Activated naive CD4-positive, alpha-beta T cell treated with anti-CD3 and anti-CD28 coated beads, Interleukin-2, amount 10 ng/mL, durations not matched to agents 7 days and 5 days (primary cell): ENCODE measurements around the gene ITGA11.
"Not testable (repeated sequence)": the region's sequence is repeated elsewhere in the genome, so short reads cannot be mapped to it uniquely, and the experiment has no call there.

Experiments
- CTCF ChIA-PET: fragments of 350-600 bp; sonication (Branson Sonifier 250); formaldehyde crosslinking; loops from one replicate; lab custom pipeline; 2021; ENCODE audit warnings: antibody characterized with exemption; lab: Charles Lee
- DNase-seq: peaks from one replicate; pipeline ENCODE4 v3.0.0-alpha.2; 2020
- H3K27ac Mint-ChIP-seq: one replicate; pipeline ENCODE4 v1.8.0; 2021; ENCODE audit warnings: mild to moderate bottlenecking, moderate library complexity, mixed read lengths
- H3K27me3 Mint-ChIP-seq: one replicate; pipeline ENCODE4 v1.8.0; 2021; ENCODE audit warnings: mild to moderate bottlenecking, mixed read lengths
- H3K36me3 Mint-ChIP-seq: one replicate; pipeline ENCODE4 v1.8.0; 2021; ENCODE audit warnings: mixed read lengths
- H3K4me1 Mint-ChIP-seq: one replicate; pipeline ENCODE4 v1.8.0; 2021; ENCODE audit warnings: mixed read lengths
- H3K4me3 Mint-ChIP-seq: one replicate; pipeline ENCODE4 v1.8.0; 2021; ENCODE audit warnings: mild to moderate bottlenecking, moderate library complexity, mixed read lengths
- H3K9me3 Mint-ChIP-seq: one replicate; pipeline ENCODE4 v1.8.0; 2021; ENCODE audit warnings: mixed read lengths

ITGA11 gene

DNA sequence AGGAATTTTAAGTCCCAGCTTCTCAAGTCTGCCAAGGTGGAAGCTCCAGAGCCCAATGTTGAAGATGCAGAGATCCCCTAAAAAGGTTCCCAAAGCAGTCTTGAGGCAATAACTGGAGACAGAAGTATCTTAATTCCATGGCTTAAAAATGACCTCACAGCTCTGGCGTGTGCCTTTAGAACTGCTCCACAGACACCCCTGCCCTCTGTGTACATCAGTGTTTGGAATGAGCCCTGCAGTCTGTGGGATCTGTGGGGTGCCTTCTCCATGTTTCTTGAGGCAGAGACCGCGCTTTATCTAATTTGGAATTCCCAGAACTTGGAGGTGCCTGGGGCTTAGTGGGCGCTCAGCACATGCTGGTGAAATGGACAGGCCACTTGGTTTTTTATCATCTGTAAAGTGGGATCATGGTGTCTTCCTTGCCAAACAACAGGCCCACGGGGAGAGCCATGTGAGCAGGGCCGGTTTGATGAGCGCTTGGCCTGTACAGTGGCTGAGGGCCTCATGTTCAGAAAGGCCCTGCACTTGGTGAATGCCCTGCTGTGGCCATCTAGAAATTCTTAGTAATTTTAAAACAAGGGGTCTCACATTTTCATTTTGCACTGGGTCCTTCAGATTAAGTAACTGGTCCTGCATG lies 7.1 kb downstream of the ITGA11 start:
- Mint-ChIP-seq H3K4me1 (no peaks in the 10 kb centered on the region), H3K27ac (no peak overlapping the region), H3K27me3 (peaks cover 49% of the 10 kb centered on the region), H3K4me3 (no peak overlapping the region), H3K9me3 (no peaks in the 10 kb centered on the region), H3K36me3 (no peaks in the 10 kb centered on the region)
- DNase-seq: no peak
- CTCF ChIA-PET: interaction anchor here (1.1 kb wide), 1 partner anchor 17 kb away, joined by 3 read pairs; no protein-coding TSS in a partner anchor

DNA sequence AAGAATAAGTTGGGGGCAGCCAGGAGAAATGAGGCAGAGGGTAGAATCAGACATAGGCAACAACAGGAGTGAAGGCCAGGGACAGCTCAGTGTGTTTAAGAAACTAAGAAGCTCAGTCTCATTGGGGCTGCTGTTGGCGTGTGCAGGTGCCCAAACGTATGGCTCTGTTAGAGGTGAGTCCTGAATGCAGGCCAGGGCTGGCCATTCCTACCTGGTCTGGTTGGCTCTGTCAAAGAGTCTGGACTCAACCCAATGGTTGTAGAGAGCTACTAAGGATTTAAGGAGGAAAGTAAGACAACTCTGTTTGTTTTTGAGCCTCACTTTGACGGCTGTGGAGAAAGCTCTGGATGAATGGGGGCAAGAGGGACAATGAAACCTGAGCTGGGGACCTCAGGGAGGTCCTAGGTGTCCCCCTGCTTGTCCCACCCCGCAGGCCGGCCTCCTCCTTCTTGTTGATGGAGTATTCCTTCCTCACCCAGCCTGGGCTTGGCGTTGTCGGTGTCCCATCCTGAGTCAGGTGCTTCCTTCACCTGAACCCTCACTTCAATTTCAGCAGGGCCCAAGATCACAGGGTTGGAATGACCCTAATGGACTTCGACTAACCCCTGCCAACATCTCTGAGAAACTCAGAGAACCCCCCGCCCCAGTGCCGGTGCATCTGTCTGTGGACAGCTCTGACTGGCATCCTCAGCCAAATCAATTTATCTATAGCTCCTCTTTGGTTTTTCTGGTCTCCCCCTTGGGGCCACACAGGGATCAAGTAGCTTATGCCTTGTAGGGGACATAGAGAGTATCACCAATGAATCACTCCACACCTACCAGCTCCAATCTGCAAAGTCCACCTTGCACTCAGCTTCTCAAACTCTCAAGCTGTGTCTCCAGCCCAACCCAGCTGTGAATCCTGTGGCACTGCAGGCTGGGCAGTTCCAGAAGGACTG lies 8.3 kb downstream of the ITGA11 start:
- no peak for DNase-seq
- Mint-ChIP-seq H3K9me3 (no peaks in the 10 kb centered on the region), H3K27me3 (peaks cover 39% of the 10 kb centered on the region), H3K27ac (no peak overlapping the region), H3K36me3 (no peaks in the 10 kb centered on the region), H3K4me1 (no peaks in the 10 kb centered on the region), H3K4me3 (no peak overlapping the region)
- CTCF ChIA-PET: interaction anchor here (1.1 kb wide), 1 partner anchor 18 kb away, joined by 3 read pairs; no protein-coding TSS in a partner anchor

DNA sequence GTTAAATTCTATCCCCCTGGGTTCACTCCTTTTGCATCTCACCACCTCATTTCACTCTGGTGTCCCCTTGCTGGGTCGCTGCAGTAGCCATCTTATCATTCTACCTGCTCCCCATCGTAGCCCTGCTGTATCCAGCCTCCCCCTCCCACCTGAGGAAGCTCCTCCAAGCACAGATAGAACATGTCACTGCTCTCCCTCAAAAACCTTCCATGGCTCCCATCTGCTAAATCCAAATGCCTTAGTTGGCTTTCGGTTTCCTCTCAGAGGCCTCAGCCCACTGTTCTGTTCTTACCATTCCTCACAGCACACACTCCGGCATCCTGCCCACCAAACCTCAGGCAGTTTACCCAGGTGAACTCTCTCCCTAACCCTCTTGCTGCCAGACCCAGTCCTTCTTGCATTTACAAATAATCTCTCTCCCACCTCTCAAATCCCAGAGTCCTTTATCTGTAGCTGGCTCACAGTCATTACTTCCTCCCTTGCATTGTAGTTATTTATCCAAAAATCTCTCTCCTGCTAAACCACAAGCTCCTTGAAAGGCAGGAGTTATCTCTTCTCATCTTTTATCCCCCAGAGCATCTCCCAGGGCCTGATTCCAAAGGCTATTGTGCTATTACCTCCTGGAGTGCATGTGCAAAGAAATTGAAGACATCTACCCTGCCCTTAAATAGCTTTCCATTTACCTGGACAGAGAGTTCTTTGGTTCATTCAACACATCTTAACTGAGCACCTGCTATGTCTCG lies 9.4 kb downstream of the ITGA11 start:
- H3K4me1 Mint-ChIP-seq, CTCF ChIA-PET, H3K36me3 Mint-ChIP-seq, H3K27ac Mint-ChIP-seq, H3K4me3 Mint-ChIP-seq, H3K9me3 Mint-ChIP-seq, DNase-seq: not testable (repeated sequence)
- peaks cover 30% of the 10 kb centered on the region for H3K27me3 Mint-ChIP-seq

DNA sequence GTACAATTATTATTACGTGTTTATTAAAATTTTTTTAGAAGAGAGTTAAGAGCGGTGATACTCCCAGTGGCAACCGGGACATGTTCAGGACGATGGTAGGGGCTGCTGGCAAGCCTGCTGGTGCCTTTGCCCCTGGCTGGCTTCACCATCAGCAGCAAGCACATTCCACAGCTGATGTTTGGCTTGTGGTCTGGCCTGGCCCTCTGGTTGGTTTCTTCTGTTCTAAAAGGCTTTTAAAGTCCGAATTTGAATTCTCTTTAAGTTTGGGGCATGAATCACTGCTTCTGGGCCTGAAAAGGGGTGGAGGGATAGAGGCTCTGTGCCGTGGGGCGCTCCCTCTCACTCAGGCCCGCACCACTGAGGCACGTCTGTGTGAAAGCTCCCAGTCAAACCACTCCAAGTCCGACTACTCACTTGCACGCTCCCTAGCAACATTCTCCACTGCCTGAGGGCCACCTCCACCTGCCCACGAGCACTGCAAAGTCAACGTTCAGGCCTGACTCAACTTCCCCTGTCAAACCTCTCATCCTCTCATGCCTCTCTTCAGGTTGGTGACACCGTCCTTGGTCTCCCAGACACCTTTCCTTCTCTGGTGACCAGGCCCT lies 10.1 kb downstream of the ITGA11 start:
- Mint-ChIP-seq H3K36me3 (no peaks in the 10 kb centered on the region), H3K9me3 (no peaks in the 10 kb centered on the region), H3K27ac (no peak overlapping the region), H3K27me3 (peaks cover 29% of the 10 kb centered on the region), H3K4me1 (no peaks in the 10 kb centered on the region), H3K4me3 (no peak overlapping the region)
- no peak for DNase-seq
- CTCF ChIA-PET: no interaction called here

DNA sequence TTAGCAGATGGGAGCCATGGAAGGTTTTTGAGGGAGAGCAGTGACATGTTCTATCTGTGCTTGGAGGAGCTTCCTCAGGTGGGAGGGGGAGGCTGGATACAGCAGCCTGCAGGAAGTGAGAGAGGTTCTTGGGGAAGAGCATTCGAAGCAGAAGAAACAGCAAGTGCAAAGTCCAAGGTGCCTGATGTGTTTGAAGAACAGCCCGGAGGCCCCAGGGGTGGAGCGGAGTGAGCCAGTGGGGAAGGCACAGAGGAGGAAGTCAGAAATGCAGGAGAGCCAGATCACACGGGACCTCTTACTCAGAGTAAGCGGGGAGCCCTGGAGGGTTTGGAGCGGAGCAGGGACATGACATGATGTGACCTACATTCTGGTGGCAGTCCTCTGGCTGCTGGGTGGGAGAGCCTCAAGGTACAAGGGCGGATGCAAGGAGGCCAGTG lies 10.8 kb downstream of the ITGA11 start:
- CTCF ChIA-PET: no interaction called here
- no peak for DNase-seq
- no peaks in the 10 kb centered on the region for H3K36me3 Mint-ChIP-seq
- no peaks in the 10 kb centered on the region for H3K4me1 Mint-ChIP-seq
- H3K4me3 Mint-ChIP-seq: no peak overlapping the region
- H3K9me3 Mint-ChIP-seq: no peaks in the 10 kb centered on the region
- H3K27ac Mint-ChIP-seq: no peak overlapping the region
- peaks cover 24% of the 10 kb centered on the region for H3K27me3 Mint-ChIP-seq

DNA sequence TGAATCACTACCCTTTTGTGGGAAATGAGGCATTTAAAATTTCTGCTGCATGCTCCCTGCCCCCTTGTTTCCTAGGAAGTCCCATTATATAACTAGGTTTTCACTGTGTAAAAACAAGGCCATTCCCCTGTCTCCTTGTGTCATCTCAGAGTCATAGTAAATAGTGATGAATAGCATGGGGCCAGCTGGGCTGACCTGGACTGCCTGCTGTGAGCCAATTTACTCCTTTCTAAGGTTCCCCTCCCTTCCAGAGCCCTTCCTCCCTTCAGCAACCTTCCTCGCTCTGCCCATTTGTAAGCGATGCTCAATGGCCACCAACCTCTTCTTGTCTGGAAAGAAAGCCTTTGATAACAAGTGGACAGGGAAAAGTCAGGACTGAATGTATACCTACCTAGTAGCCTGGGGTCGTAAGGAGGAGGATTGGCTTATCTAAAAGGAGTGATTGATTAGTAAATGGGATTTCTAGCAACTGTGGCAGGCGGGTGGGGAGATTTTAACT lies 11.7 kb downstream of the ITGA11 start:
- H3K27ac Mint-ChIP-seq: no peak overlapping the region
- no peak for DNase-seq
- H3K4me1 Mint-ChIP-seq: no peaks in the 10 kb centered on the region
- H3K27me3 Mint-ChIP-seq: peaks cover 22% of the 10 kb centered on the region
- no peak overlapping the region for H3K4me3 Mint-ChIP-seq
- CTCF ChIA-PET: no interaction called here
- no peaks in the 10 kb centered on the region for H3K36me3 Mint-ChIP-seq
- no peaks in the 10 kb centered on the region for H3K9me3 Mint-ChIP-seq

DNA sequence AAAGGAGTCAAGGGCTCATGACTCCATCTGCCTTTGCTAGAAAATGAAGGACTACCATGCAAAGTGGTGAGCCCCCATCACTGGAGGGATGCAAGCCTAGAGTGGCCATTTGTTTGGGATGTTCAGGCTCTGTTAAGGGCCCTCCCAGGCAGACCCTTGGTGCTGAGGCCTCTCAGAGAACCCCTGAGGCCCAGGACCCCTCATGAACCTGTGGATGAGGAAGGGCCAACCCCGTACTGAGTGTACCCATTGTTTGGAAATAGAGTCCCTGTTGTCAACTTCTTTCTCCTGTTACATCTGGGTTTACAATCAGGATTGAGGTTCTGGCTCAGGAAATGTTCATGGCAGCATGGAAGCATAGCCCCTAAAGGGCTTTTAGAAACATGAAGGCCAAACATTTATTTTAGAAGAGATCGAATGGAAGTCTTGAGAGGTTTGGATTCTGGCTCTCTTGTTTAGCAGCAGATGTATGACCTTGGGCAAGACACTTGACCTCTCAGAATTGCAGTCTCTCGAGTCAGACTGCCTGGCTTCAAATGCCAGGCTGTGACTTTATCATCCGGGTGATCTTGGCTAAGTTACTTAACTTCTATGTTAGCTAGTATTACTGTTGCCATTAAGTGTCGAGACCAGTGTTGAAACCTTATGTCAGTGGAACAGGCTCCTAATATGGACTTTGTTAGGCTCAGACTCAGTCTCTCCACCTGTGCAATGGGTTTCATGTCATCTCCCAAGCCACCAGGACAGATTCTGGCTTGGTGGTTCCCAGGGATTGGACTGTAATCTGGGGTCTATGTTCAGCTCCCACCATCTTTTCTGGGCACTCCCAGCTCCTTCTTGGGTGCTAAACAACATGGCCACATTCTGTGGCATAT lies 12.4 kb downstream of the ITGA11 start:
- Mint-ChIP-seq H3K4me1 (no peaks in the 10 kb centered on the region), H3K27ac (no peak overlapping the region), H3K4me3 (no peak overlapping the region), H3K27me3 (peaks cover 22% of the 10 kb centered on the region), H3K9me3 (no peaks in the 10 kb centered on the region), H3K36me3 (no peaks in the 10 kb centered on the region)
- DNase-seq: no peak
- CTCF ChIA-PET: no interaction called here

DNA sequence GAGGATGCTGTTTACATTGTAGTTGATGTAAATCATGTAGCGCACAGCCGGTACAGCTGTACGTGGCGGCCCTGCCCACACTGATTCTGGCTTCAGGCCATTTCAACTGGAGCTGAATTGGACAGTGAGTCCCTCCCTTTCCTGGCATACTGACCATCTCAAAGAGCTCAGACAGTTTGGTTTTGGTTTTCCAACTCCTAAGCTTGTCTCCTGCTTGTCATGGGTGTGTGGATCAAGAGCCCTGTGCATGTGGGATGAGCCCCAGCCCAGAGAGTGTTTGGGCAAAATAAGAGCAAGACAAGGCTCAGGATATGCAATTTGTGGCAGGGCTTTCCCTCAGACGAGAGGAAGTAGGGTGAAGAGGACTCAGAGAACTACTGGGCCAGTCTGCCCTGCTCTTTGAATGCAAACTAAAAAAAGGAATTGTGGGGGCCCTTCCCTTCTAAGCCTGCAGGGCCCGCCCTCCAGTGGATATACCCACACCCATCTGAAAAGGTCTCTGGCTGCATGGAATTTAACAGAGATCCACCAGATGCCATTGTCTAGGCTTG lies 13.3 kb downstream of the ITGA11 start:
- H3K27ac Mint-ChIP-seq: no peak overlapping the region
- H3K36me3 Mint-ChIP-seq: no peaks in the 10 kb centered on the region
- CTCF ChIA-PET: no interaction called here
- H3K27me3 Mint-ChIP-seq: peaks cover 17% of the 10 kb centered on the region
- H3K4me1 Mint-ChIP-seq: no peaks in the 10 kb centered on the region
- H3K4me3 Mint-ChIP-seq: no peak overlapping the region
- no peak for DNase-seq
- H3K9me3 Mint-ChIP-seq: no peaks in the 10 kb centered on the region

DNA sequence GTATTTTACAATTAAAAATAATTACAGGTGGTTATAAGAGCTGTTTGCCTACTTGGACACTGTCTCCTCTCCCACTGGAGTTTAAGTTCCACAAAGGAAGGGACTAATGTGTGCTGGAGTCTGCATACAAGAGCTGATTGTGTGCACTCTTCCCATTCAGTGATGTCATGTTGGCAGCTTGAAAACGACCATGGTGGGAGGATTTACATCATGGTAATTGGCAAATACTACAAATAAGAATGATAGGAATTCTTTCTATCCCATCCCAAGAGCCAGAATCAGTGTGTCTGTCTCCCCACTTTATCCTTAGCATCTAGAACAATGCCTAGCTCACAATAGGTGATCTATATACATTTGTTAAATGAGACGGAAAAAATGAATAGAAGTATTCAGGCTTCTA lies 14.1 kb downstream of the ITGA11 start:
- Mint-ChIP-seq H3K4me3 (no peak overlapping the region), H3K27ac (no peak overlapping the region), H3K9me3 (no peaks in the 10 kb centered on the region), H3K27me3 (peaks cover 10% of the 10 kb centered on the region), H3K4me1 (no peaks in the 10 kb centered on the region), H3K36me3 (no peaks in the 10 kb centered on the region)
- CTCF ChIA-PET: no interaction called here
- DNase-seq: no peak

DNA sequence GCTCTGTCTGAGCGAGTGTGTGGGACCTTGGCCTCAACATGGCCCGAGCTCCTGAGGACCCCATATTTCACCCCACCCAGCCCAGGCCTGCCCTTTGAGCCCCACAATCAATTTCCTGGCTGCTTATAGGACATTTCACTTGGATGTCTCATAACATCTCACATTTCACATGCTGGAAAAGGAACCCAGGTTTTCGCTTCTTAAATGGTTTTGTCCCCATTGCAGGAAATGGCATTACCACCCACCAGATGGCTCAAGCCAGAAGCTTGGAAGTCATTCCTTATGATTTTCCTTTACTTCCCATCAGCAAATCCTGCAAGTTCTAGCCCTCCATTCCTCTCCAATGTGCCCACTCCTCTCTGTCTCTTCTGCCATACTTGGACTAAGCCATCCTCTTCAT lies 14.9 kb downstream of the ITGA11 start:
- H3K4me3 Mint-ChIP-seq: no peak overlapping the region
- no peak for DNase-seq
- no peaks in the 10 kb centered on the region for H3K36me3 Mint-ChIP-seq
- peaks cover 10% of the 10 kb centered on the region for H3K27me3 Mint-ChIP-seq
- no peaks in the 10 kb centered on the region for H3K4me1 Mint-ChIP-seq
- H3K27ac Mint-ChIP-seq: no peak overlapping the region
- CTCF ChIA-PET: interaction anchor here (0.9 kb wide), 1 partner anchor 164 kb away, joined by 3 read pairs; no protein-coding TSS in a partner anchor
- no peaks in the 10 kb centered on the region for H3K9me3 Mint-ChIP-seq

DNA sequence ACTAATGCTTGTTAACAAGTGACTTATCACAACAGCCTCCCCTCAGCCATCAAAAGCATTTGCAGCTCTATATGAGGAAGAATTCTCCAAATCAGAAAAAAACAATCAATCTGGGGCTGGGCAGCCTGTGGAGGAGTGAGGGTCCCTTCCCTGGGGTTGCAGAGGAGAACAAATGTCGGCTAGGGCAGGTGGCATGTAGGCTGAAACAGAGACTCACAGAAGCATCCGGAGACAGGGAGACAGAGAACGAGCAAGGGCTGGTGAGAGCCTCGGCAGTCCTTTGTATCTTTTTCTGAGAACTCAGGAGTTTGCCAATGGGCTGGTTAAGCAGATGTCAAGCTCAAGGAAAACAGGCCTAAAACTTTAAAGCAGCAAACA lies 15.8 kb downstream of the ITGA11 start:
- Mint-ChIP-seq H3K27ac (no peak overlapping the region), H3K27me3 (peaks cover 10% of the 10 kb centered on the region), H3K36me3 (no peaks in the 10 kb centered on the region), H3K9me3 (no peaks in the 10 kb centered on the region), H3K4me3 (no peak overlapping the region), H3K4me1 (no peaks in the 10 kb centered on the region)
- DNase-seq: no peak
- CTCF ChIA-PET: no interaction called here

DNA sequence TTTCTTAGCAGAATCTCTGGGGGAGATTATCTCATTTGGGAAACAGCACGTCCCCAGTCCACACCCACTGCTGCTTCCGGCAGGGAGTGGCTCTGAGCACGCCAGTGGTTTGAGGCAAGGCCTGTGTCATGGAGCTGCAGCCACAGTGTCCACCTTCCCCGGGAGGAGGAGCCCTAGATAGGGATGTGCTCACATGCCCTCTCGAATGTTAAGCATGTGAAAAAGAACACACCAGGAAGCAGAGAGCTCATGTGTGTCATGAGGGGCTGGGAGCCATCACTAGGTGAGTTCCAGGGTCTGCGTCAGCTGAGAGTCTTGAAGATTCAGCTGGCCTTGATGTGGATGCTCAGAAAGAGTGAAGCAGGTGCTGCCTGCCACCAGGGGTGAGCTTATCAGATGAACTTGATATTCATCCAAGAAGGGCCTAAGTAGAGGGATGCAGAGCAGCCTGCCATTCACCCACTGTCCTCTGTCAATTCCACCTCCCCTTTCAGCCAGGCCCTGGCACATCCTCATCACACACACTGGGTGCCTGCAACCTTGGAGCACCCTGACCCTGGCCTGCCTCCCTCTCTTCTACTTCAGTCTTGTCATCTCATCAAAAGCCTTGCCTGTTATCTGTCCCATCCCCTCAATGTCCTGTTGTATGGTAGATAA lies 16.3 kb downstream of the ITGA11 start:
- Mint-ChIP-seq H3K4me1 (no peaks in the 10 kb centered on the region), H3K27me3 (peaks cover 10% of the 10 kb centered on the region), H3K4me3 (no peak overlapping the region), H3K36me3 (no peaks in the 10 kb centered on the region), H3K27ac (no peak overlapping the region), H3K9me3 (no peaks in the 10 kb centered on the region)
- no peak for DNase-seq
- CTCF ChIA-PET: no interaction called here

DNA sequence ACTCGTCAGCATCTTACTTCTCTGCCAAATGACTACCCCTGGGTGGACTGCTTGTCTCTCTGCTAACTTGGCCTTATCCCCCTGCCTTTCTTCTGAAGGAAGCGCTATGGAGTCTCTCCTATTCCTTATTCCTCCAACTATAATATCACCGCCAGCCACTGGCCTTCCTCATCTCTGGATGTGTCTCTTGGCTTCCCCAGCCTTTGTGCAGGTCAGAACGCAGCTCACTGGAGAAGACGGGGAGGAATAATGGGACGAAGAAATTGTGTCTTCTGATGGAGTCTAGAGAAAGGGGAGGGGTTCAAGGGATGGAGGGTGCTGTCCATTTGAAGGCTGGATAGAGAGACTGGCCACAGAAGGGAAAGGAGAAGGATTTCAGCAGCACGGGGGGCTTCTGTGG lies 16.9 kb downstream of the ITGA11 start:
- Mint-ChIP-seq H3K4me1 (no peaks in the 10 kb centered on the region), H3K27me3 (peaks cover 10% of the 10 kb centered on the region), H3K9me3 (no peaks in the 10 kb centered on the region), H3K4me3 (no peak overlapping the region), H3K36me3 (no peaks in the 10 kb centered on the region), H3K27ac (no peak overlapping the region)
- DNase-seq: no peak
- CTCF ChIA-PET: no interaction called here
